HG03196 (cell line): ENCODE results near the gene ZCCHC13.
"Not testable (repeated sequence)": the region's sequence is repeated elsewhere in the genome, so short reads cannot be mapped to it uniquely, and the experiment has no call there.

ENCODE experiments used
- ATAC-seq: cut with Tn5 transposase; IDR thresholded peaks from one replicate; pipeline ENCODE4 v1.9.1; 2021; ENCODE audit not compliant: unreplicated experiment

ZCCHC13 gene

GRCh38 chrX:74321191-74321590, 17.2 kb downstream of the ZCCHC13 start:
- no peak for ATAC-seq

GRCh38 chrX:74324131-74324530, 20.2 kb downstream of the ZCCHC13 start:
- ATAC-seq, result no peak

GRCh38 chrX:74325130-74326059, 21.4 kb downstream of the ZCCHC13 start:
- ATAC-seq, result no peak

- ATAC-seq, result no peak
Measured at GRCh38 chrX:74338852-74339251, 34.9 kb downstream of the ZCCHC13 start.

- no peak for ATAC-seq
Measured at GRCh38 chrX:74340051-74340450, 36.1 kb downstream of the ZCCHC13 start.

- not testable (repeated sequence) for ATAC-seq
Measured at GRCh38 chrX:74342211-74342610, 38.2 kb downstream of the ZCCHC13 start.

- ATAC-seq, result peak; percentile 89
Measured at GRCh38 chrX:74343343-74344279, 39.6 kb downstream of the ZCCHC13 start.

- ATAC-seq, result no peak
Measured at GRCh38 chrX:74344280-74344622, 40.3 kb downstream of the ZCCHC13 start.

GRCh38 chrX:74346088-74346487, 42.1 kb downstream of the ZCCHC13 start:
- ATAC-seq, result no peak

- no peak for ATAC-seq
Measured at GRCh38 chrX:74349387-74349786, 45.4 kb downstream of the ZCCHC13 start.

- no peak for ATAC-seq
Measured at GRCh38 chrX:74351760-74352159, 47.8 kb downstream of the ZCCHC13 start.

GRCh38 chrX:74353984-74354383, 50.0 kb downstream of the ZCCHC13 start:
- no peak for ATAC-seq
